Neural cell (in vitro differentiated cells): Measurements from ENCODE around the gene RIN3. TPM values are rescaled to one million over a fixed set of nuclear protein-coding genes. Genes with fewer than 3 reads are reported as not detected.

ENCODE experiments used
- H2AFZ ChIP-seq: fragments of 200-600, 300-800 bp; sonication (generic), shearing (Covaris generic); 2 replicates; pipeline ENCODE4 v1.6.0; 2014; ENCODE audit warnings: low read depth, mild to moderate bottlenecking, antibody characterized with exemption, low read length, moderate library complexity
- H3F3A ChIP-seq: fragments of 200-600 bp; shearing (Covaris generic); 2 replicates; pipeline ENCODE4 v1.6.1; 2016; ENCODE audit warnings: mild to moderate bottlenecking, moderate library complexity, mixed read lengths, antibody characterized with exemption, low read length; ENCODE audit not compliant: insufficient read depth, poor library complexity, severe bottlenecking
- H3K27ac ChIP-seq: fragments of 200-600, 300-800 bp; sonication (generic), shearing (Covaris generic); 2 replicates; pipeline ENCODE4 v1.5.1; 2014; ENCODE audit warnings: mild to moderate bottlenecking, low read length, moderate library complexity
- H3K27me3 ChIP-seq: fragments of 300-800, 200-600 bp; sonication (generic), shearing (Covaris generic); 2 replicates; pipeline ENCODE4 v1.6.0; 2014; ENCODE audit warnings: mild to moderate bottlenecking, low read depth, low read length, moderate library complexity; ENCODE audit not compliant: insufficient read depth
- H3K36me3 ChIP-seq: fragments of 300-800, 200-600 bp; sonication (generic), shearing (Covaris generic); 2 replicates; pipeline ENCODE4 v1.5.1; 2014; ENCODE audit warnings: mild to moderate bottlenecking, antibody characterized with exemption, low read length, moderate library complexity; ENCODE audit not compliant: insufficient read depth
- H3K4me2 ChIP-seq: fragments of 300-800, 200-600 bp; sonication (generic), shearing (Covaris generic); 2 replicates; pipeline ENCODE4 v1.6.0; 2014; ENCODE audit warnings: mild to moderate bottlenecking, low read length
- H3K4me3 ChIP-seq: fragments of 300-800, 200-600 bp; sonication (generic), shearing (Covaris generic); 2 replicates; pipeline ENCODE4 v1.5.1; 2014; ENCODE audit warnings: mild to moderate bottlenecking, low read length, moderate library complexity
- H3K79me2 ChIP-seq: fragments of 200-600 bp; shearing (Covaris generic); replicated peaks from 2 replicates; pipeline ENCODE4 v1.6.0; 2014; ENCODE audit warnings: mild to moderate bottlenecking, low read length, moderate library complexity; ENCODE audit not compliant: insufficient read depth
- H3K9ac ChIP-seq: fragments of 300-800, 200-600 bp; sonication (generic), shearing (Covaris generic); 2 replicates; pipeline ENCODE4 v1.6.1; 2016; ENCODE audit warnings: mild to moderate bottlenecking, low read length, mixed read lengths
- H3K9me2 ChIP-seq: fragments of 200-600 bp; shearing (Covaris generic); 2 replicates; pipeline ENCODE4 v1.6.1; 2016; ENCODE audit warnings: mild to moderate bottlenecking, low read length, mixed read lengths; ENCODE audit not compliant: insufficient read depth
- H3K9me3 ChIP-seq: fragments of 200-600, 300-800 bp; sonication (generic), shearing (Covaris generic); 2 replicates; pipeline ENCODE4 v1.6.1; 2016; ENCODE audit warnings: mild to moderate bottlenecking, mixed run types, low read length, moderate library complexity, mixed read lengths
- H4K20me1 ChIP-seq: fragments of 200-600 bp; shearing (Covaris generic); 2 replicates; pipeline ENCODE4 v1.6.1; 2016; ENCODE audit warnings: mild to moderate bottlenecking, mixed run types; ENCODE audit not compliant: insufficient read depth
- EP300 ChIP-seq: fragments of 450-650 bp; conservative IDR thresholded peaks from 2 replicates; pipeline ENCODE4 v1.6.1; 2014; ENCODE audit warnings: antibody characterized with exemption, mild to moderate bottlenecking, moderate library complexity; ENCODE audit not compliant: poor library complexity, severe bottlenecking
- EZH2 ChIP-seq: fragments of 200-600, 300-800 bp; shearing (Covaris generic), sonication (generic); IDR thresholded peaks from 2 replicates; pipeline ENCODE4 v1.6.1; 2014; ENCODE audit warnings: antibody characterized with exemption, low read length, borderline replicate concordance, mild to moderate bottlenecking; ENCODE audit not compliant: insufficient read depth, poor library complexity, severe bottlenecking
- MXI1 ChIP-seq: fragments of 450-650 bp; conservative IDR thresholded peaks from 2 replicates; pipeline ENCODE4 v1.6.1; 2014; ENCODE audit warnings: antibody characterized with exemption, mild to moderate bottlenecking; ENCODE audit not compliant: poor library complexity, severe bottlenecking
- POLR2AphosphoS5 ChIP-seq: IDR thresholded peaks from 2 replicates; pipeline ENCODE4 v1.6.1; 2012
- RAD21 ChIP-seq: fragments of 450-650 bp; conservative IDR thresholded peaks from 2 replicates; pipeline ENCODE4 v1.6.1; 2014; ENCODE audit warnings: antibody characterized with exemption, mild to moderate bottlenecking, moderate library complexity
- REST ChIP-seq: IDR thresholded peaks from 2 replicates; pipeline ENCODE4 v1.6.1; 2012; ENCODE audit warnings: borderline replicate concordance
- SMC3 ChIP-seq: fragments of 450-650 bp; conservative IDR thresholded peaks from 2 replicates; pipeline ENCODE4 v1.6.1; 2014; ENCODE audit warnings: antibody characterized with exemption, mild to moderate bottlenecking, moderate library complexity; ENCODE audit not compliant: poor library complexity
- TAF1 ChIP-seq: IDR thresholded peaks from 2 replicates; pipeline ENCODE4 v1.6.1; 2012; ENCODE audit warnings: low read depth
- polyA plus RNA-seq: library from polyadenylated mRNA; depleted of rRNA; stranded (reverse); fragments of >200 nt; gene quantifications from 2 replicates; pipeline ENCODE4 v1.2.3, GENCODE V29; 2014
- TF ChIP-seq, protein P1 (sequence below): fragments of 450-650 bp; IDR thresholded peaks from 2 replicates; pipeline ENCODE4 v1.5.1; 2014; ENCODE audit warnings: antibody characterized with exemption, mild to moderate bottlenecking, moderate library complexity; ENCODE audit not compliant: poor library complexity, severe bottlenecking

The RIN3 gene
- polyA plus RNA-seq, 1 donor from 2014 or later, result not detected

- Histone ChIP-seq H4K20me1 (no peaks in the 10 kb centered on the region), H3K9me2 (no peaks in the 10 kb centered on the region), H3K27me3 (no peaks in the 10 kb centered on the region), H2AFZ (no peak overlapping the region), H3K9me3 (peaks cover 5% of the 10 kb centered on the region), H3K4me3 (no peak overlapping the region), H3K27ac (no peak overlapping the region), H3K79me2 (no peaks in the 10 kb centered on the region), H3F3A (no peaks in the 10 kb centered on the region), H3K4me2 (no peak overlapping the region), H3K9ac (no peak overlapping the region), H3K36me3 (no peaks in the 10 kb centered on the region)
- TF ChIP-seq SMC3 (no peak), REST (no peak), POLR2AphosphoS5 (no peak)
Observed at GRCh38 chr14:92641306-92641705, 127.7 kb downstream of the RIN3 start.

GRCh38 chr14:92644171-92644969, 130.8 kb downstream of the RIN3 start:
- no peaks in the 10 kb centered on the region for H4K20me1 ChIP-seq
- no peak overlapping the region for H2AFZ ChIP-seq
- H3K4me3 ChIP-seq, result no peak overlapping the region
- H3K27me3 ChIP-seq, result no peaks in the 10 kb centered on the region
- H3K9me3 ChIP-seq, result peaks cover 5% of the 10 kb centered on the region
- H3F3A ChIP-seq, result no peaks in the 10 kb centered on the region
- H3K4me2 ChIP-seq, result no peak overlapping the region
- no peaks in the 10 kb centered on the region for H3K9me2 ChIP-seq
- H3K9ac ChIP-seq, result no peak overlapping the region
- H3K36me3 ChIP-seq, result no peaks in the 10 kb centered on the region
- no peak overlapping the region for H3K27ac ChIP-seq
- H3K79me2 ChIP-seq, result no peaks in the 10 kb centered on the region
- TF ChIP-seq EZH2, result no peak

DNA sequence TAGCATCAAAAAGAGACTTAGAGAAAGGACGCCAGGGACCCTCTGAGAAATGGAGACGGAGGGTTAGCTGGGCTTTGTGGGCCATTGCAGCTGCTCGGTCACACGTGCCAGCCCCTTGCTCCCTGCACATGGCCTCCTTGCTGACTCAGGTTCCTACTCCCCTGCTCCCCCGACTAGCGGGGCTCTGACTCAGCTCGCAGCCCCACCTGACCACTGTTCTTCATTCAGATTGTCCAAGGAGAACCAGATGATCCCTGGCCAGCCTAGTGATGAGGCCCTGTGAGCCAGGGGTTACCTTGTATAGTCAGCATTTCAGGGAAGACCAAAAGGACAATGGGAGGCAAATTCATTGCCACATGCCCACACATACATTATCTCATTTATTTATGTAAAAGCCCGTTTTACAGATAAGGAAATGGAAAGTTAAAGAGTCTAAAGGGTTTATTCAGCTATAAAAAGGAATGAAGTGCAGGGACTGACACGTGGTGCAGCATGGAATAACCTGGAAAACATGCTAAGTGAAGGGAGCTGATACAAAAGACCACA, 131.5 kb downstream of the RIN3 start:
- TF ChIP-seq POLR2AphosphoS5, result no peak
- no peak for TF ChIP-seq TAF1
- no peak for TF ChIP-seq MXI1
- TF ChIP-seq, protein P1, sequence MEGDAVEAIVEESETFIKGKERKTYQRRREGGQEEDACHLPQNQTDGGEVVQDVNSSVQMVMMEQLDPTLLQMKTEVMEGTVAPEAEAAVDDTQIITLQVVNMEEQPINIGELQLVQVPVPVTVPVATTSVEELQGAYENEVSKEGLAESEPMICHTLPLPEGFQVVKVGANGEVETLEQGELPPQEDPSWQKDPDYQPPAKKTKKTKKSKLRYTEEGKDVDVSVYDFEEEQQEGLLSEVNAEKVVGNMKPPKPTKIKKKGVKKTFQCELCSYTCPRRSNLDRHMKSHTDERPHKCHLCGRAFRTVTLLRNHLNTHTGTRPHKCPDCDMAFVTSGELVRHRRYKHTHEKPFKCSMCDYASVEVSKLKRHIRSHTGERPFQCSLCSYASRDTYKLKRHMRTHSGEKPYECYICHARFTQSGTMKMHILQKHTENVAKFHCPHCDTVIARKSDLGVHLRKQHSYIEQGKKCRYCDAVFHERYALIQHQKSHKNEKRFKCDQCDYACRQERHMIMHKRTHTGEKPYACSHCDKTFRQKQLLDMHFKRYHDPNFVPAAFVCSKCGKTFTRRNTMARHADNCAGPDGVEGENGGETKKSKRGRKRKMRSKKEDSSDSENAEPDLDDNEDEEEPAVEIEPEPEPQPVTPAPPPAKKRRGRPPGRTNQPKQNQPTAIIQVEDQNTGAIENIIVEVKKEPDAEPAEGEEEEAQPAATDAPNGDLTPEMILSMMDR, result no peak
- no peak for TF ChIP-seq EZH2
- TF ChIP-seq EP300, result no peak
- no peak for TF ChIP-seq RAD21
- TF ChIP-seq REST, result no peak
- no peak for TF ChIP-seq SMC3
- no peak overlapping the region for H3K27ac ChIP-seq
- no peaks in the 10 kb centered on the region for H3F3A ChIP-seq
- no peaks in the 10 kb centered on the region for H3K79me2 ChIP-seq
- H3K27me3 ChIP-seq, result no peaks in the 10 kb centered on the region
- no peaks in the 10 kb centered on the region for H3K9me2 ChIP-seq
- H3K36me3 ChIP-seq, result no peaks in the 10 kb centered on the region
- no peak overlapping the region for H3K9ac ChIP-seq
- H3K4me3 ChIP-seq, result no peak overlapping the region
- no peak overlapping the region for H3K4me2 ChIP-seq
- H3K9me3 ChIP-seq, result peaks cover 5% of the 10 kb centered on the region
- no peak overlapping the region for H2AFZ ChIP-seq
- no peaks in the 10 kb centered on the region for H4K20me1 ChIP-seq
